ENCODE data around the gene NUCB1.
A peak's percentile ranks its signal among the peaks of the same experiment; 100 is the strongest.

Gene NUCB1

GRCh38 chr19:48963371-48964204 is 63.5 kb downstream of the NUCB1 start:
- peak; percentile 30 for DNase-seq (ENCODE audit: low read depth)

DNA sequence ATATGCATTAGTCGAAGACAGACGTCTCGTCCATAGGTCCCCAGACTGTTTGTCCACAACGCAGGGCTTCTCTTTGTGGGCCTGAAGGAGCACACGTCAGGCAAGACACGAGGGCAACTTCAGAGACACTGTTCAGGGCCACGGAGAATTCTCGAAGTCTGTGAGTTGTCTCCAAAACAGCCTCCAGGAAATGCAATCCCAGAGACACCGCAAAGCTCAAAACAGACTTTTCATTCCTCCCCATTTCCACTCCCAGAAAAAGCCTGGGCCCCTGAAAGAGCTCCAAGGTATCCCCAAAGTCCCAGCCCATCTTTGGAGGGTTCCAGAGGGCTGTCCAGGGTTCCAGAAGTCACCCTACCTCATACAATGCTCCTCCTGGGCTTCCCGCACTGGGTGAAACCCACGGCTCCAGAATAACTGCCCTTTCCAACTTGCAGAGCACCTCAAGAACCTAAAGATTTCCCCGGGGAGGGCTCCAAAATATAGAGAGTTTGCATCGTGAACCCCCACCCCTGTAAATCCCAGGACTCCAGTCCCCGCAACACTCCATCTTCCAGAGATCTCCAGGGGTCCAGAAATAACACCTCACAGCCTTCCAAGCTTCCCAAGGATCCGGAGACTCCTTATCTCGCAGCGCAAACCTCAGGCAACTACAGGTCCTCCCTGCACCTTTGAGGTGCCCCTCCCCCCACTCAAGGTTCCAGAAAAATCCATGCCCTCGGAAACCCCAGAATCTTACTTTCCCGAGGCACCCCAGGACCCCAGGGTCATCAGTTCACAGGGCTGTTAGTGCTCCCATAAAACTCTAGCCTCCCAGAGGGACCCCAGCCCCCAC is 64.3 kb downstream of the NUCB1 start:
- no peak for DNase-seq (ENCODE audit: low read depth)

DNA sequence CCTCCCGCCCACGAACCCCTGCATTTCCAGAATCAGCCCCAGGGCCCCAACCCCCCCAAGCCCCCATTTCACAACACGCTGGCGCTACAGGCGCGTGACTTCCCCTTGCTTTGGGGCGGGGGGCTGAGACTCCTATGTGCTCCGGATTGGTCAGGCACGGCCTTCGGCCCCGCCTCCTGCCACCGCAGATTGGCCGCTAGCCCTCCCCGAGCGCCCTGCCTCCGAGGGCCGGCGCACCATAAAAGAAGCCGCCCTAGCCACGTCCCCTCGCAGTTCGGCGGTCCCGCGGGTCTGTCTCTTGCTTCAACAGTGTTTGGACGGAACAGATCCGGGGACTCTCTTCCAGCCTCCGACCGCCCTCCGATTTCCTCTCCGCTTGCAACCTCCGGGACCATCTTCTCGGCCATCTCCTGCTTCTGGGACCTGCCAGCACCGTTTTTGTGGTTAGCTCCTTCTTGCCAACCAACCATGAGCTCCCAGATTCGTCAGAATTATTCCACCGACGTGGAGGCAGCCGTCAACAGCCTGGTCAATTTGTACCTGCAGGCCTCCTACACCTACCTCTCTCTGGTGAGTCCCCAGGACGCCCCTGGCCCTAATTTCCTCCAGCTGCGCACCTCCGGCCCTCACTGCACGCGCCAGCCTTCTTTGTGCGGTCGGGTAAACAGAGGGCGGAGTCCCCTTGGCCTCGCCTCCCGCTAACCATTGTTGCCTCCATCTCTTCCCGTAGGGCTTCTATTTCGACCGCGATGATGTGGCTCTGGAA is 65.1 kb downstream of the NUCB1 start, which contains the start of gene FTL:
TSS of gene FTL (plus strand) at position 270 of the 766 bp plus-strand sequence. CDS start at position 469, 199 bp downstream.
- peak; percentile 82 for DNase-seq (ENCODE audit: low read depth)

- DNase-seq (ENCODE audit: low read depth), result peak; percentile 81
Measured at GRCh38 chr19:48965806-48966540, 65.9 kb downstream of the NUCB1 start.

DNA sequence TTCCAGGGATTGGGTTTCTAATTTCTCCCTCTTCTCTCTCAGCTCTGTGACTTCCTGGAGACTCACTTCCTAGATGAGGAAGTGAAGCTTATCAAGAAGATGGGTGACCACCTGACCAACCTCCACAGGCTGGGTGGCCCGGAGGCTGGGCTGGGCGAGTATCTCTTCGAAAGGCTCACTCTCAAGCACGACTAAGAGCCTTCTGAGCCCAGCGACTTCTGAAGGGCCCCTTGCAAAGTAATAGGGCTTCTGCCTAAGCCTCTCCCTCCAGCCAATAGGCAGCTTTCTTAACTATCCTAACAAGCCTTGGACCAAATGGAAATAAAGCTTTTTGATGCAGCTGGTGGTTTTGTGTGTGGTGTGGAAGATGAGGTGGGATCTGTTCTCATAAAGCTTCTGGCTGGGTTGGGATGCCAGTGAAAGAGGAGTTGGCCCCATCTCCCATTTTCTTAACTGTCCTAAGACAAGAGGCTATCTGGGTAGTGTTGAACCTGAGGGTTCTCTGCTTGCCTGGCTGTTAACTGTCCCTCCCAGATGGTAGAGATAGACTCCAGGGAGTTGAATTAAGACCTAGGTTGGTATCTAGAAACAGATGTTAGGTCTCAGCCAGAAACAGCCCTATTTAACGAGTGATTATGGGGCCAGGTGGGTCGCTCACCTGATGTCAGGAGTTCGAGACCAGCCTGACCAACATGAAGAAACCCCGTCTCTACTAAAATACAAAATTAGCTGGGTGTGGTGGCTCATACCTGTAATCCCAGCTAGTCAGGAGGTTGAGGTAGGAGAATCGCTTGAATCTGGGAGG is 66.6 kb downstream of the NUCB1 start:
- no peak for DNase-seq (ENCODE audit: low read depth)

- DNase-seq (ENCODE audit: low read depth), result no peak
Measured at GRCh38 chr19:48967346-48968178, 67.5 kb downstream of the NUCB1 start.

- no peak for DNase-seq (ENCODE audit: low read depth)
Measured at GRCh38 chr19:48968179-48968661, 68.1 kb downstream of the NUCB1 start.

DNA sequence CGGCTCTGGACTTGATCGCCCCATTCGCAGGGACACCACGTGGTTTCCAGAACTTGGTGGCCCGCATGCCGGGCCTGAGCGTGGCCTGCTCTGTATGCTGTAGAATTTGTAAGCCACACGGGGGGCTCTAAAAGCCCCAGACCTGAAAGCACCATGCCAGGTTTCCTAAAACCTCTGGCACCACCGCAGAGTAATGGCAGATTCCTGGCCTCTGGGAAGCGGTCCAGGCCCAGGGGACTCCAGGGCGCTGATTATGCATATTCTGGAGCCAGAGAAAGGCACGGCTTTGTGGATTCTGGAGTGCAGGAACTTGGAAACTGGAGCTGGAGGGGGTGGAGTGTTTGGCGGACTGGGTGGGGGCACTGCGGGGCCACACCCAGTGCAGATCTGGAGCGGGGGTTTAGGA is 68.7 kb downstream of the NUCB1 start:
- DNase-seq (ENCODE audit: low read depth), result no peak

- DNase-seq (ENCODE audit: low read depth), result no peak
Measured at GRCh38 chr19:48969276-48970138, 69.4 kb downstream of the NUCB1 start.

GRCh38 chr19:48970139-48970766 is 70.1 kb downstream of the NUCB1 start:
- DNase-seq (ENCODE audit: low read depth), result no peak

GRCh38 chr19:48970923-48971395 is 70.8 kb downstream of the NUCB1 start:
- DNase-seq (ENCODE audit: low read depth), result peak; percentile 42
